ENCODE measurements around the gene KANK4. TPM values are rescaled to one million over a fixed set of nuclear protein-coding genes. Genes with fewer than 3 reads are reported as not detected.

The KANK4 gene
- polyA plus RNA-seq, 3 donors, result not detected

GRCh38 chr1:62352387-62352786, 33.2 kb upstream of the KANK4 start:
- Histone ChIP-seq H3K4me1 (ENCODE audit: control insufficient read depth in 1 of 2, insufficient read depth in 2 of 2, low read length in 2 of 2) (peaks cover 16 to 26% of the 10 kb centered on the region in 2 donors), H3K27ac (ENCODE audit: low read depth in 1 of 2, low read length in 2 of 2) (peak overlapping the region; percentile 32 to 77), H3K9ac (ENCODE audit: insufficient read depth, low read length, poor library complexity, severe bottlenecking) (no peak overlapping the region), H3K27me3 (ENCODE audit: control insufficient read depth in 2 of 2, insufficient read depth in 2 of 2, low read length in 2 of 2) (no peaks in the 10 kb centered on the region), H2AFZ (ENCODE audit: insufficient read depth, low read depth, low read length, poor library complexity, severe bottlenecking) (no peak overlapping the region), H4K20me1 (ENCODE audit: insufficient read depth, low read length) (no peaks in the 10 kb centered on the region), H3K36me3 (replicated peaks in 1 of 2; ENCODE audit: control insufficient read depth in 1 of 2, insufficient read depth in 2 of 2, low read length in 2 of 2) (no peaks in the 10 kb centered on the region), H3K4me3 (replicated peaks in 1 of 3; ENCODE audit: low read depth in 2 of 3, low read length in 3 of 3) (no peak overlapping the region), H3K4me2 (replicated peaks; ENCODE audit: extremely low read depth, low read length, poor library complexity, severe bottlenecking) (no peak overlapping the region), H3K9me3 (replicated peaks in 1 of 2; ENCODE audit: control insufficient read depth in 1 of 2, insufficient read depth in 1 of 2, low read length in 2 of 2) (no peaks in the 10 kb centered on the region), H3K79me2 (ENCODE audit: insufficient read depth, low read length) (no peaks in the 10 kb centered on the region)
- Mint-ChIP-seq H3K9me3 (no peaks in the 10 kb centered on the region), H3K4me3 (peak overlapping the region in 1 of 2 donors; percentile 33), H3K4me1 (peaks cover 29% of the 10 kb centered on the region), H3K27ac (peak overlapping the region; percentile 64 to 95 (median 90)), H3K36me3 (no peaks in the 10 kb centered on the region), H3K27me3 (ENCODE audit: low read depth in 3 of 3) (peaks cover 0 to 3% (median 0%) of the 10 kb centered on the region in 3 donors)
- intact Hi-C loops (cut with micrococcal nuclease), result no loop called here
- DNase-seq, result peak; percentile 66 to 82 (median 73)
- TF ChIP-seq, protein P1, sequence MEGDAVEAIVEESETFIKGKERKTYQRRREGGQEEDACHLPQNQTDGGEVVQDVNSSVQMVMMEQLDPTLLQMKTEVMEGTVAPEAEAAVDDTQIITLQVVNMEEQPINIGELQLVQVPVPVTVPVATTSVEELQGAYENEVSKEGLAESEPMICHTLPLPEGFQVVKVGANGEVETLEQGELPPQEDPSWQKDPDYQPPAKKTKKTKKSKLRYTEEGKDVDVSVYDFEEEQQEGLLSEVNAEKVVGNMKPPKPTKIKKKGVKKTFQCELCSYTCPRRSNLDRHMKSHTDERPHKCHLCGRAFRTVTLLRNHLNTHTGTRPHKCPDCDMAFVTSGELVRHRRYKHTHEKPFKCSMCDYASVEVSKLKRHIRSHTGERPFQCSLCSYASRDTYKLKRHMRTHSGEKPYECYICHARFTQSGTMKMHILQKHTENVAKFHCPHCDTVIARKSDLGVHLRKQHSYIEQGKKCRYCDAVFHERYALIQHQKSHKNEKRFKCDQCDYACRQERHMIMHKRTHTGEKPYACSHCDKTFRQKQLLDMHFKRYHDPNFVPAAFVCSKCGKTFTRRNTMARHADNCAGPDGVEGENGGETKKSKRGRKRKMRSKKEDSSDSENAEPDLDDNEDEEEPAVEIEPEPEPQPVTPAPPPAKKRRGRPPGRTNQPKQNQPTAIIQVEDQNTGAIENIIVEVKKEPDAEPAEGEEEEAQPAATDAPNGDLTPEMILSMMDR (IDR thresholded peaks at IDR 0.05), result no peak
- 65% methylated on average over 4 of the region's 4 CpGs for WGBS (ENCODE audit: insufficient coverage)

DNA sequence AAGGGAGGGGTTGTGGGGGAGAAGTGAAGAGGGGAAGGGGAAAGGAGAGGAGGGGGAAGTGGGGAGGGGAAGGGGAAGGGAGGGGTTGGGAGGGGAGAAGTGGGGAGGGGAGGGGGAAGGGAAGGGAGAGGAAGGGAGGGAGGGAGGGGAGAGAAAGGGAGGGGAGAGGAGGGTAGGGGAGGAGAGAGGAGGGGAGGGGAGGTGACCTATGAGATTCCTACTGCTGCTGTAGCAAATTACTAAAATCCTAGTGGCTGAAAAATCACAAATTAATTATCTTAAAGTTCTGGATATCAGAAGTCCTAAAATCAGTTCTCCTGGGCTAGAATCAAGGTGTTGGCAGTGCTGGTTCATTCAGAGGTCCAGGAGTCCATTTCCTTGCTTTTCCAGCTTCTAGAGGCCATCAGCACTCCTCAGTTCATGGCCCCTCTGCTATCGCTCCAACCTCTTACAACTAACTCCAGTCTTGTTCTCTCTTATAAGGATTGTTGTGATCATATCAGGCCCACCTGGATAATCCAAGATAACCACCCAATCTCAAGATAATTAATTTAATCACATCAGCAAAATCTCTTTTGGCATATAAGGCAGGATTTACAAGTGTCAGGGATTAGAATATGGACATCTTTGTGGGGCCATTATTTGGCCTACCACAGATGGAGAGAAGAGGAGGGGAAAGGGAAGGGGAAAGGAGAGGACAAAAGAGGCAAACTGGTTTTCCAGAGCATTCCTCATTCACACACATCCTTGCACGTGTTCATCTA, 30.4 kb upstream of the KANK4 start:
- WGBS (ENCODE audit: insufficient coverage), result no CpG with 5 or more reads among the region's 2 CpGs
- Mint-ChIP-seq H3K27me3 (ENCODE audit: low read depth in 3 of 3) (peaks cover 0 to 2% (median 1%) of the 10 kb centered on the region in 3 donors), H3K4me1 (peaks cover 15% of the 10 kb centered on the region), H3K9me3 (no peaks in the 10 kb centered on the region), H3K4me3 (no peak overlapping the region), H3K36me3 (no peaks in the 10 kb centered on the region), H3K27ac (no peak overlapping the region)
- no peak overlapping the region for H3K9ac ChIP-seq (ENCODE audit: insufficient read depth, low read length, poor library complexity, severe bottlenecking)
- H4K20me1 ChIP-seq (ENCODE audit: insufficient read depth, low read length), result no peaks in the 10 kb centered on the region
- no peaks in the 10 kb centered on the region for H3K36me3 ChIP-seq (replicated peaks in 1 of 2; ENCODE audit: control insufficient read depth in 1 of 2, insufficient read depth in 2 of 2, low read length in 2 of 2)
- H3K79me2 ChIP-seq (ENCODE audit: insufficient read depth, low read length), result no peaks in the 10 kb centered on the region
- TF ChIP-seq, protein P1 (IDR thresholded peaks at IDR 0.05), result no peak
- H3K4me1 ChIP-seq (ENCODE audit: control insufficient read depth in 1 of 2, insufficient read depth in 2 of 2, low read length in 2 of 2), result peaks cover 10 to 15% of the 10 kb centered on the region in 2 donors
- no peaks in the 10 kb centered on the region for H3K9me3 ChIP-seq (replicated peaks in 1 of 2; ENCODE audit: control insufficient read depth in 1 of 2, insufficient read depth in 1 of 2, low read length in 2 of 2)
- no peak for DNase-seq
- no peak overlapping the region for H3K4me3 ChIP-seq (replicated peaks in 1 of 3; ENCODE audit: low read depth in 2 of 3, low read length in 3 of 3)
- no peak overlapping the region for H2AFZ ChIP-seq (ENCODE audit: insufficient read depth, low read depth, low read length, poor library complexity, severe bottlenecking)
- H3K27ac ChIP-seq (ENCODE audit: low read depth in 1 of 2, low read length in 2 of 2), result no peak overlapping the region
- no peaks in the 10 kb centered on the region for H3K27me3 ChIP-seq (ENCODE audit: control insufficient read depth in 2 of 2, insufficient read depth in 2 of 2, low read length in 2 of 2)
- H3K4me2 ChIP-seq (replicated peaks; ENCODE audit: extremely low read depth, low read length, poor library complexity, severe bottlenecking), result no peak overlapping the region
- intact Hi-C loops (cut with micrococcal nuclease), result no loop called here
